ENCODE data around the gene CYP4B1. TPM values are rescaled to one million over a fixed set of nuclear protein-coding genes. Genes with fewer than 3 reads are reported as not detected.

Gene CYP4B1
- total and polyA plus RNA-seq, 2 donors (not counting 3 experiments of a cell fraction or from before 2014, with no cell fraction given) = not detected

- CTCF ChIA-PET = interaction anchor here (0.6 kb wide), 1 partner anchor 403 kb away, joined by 4 read pairs; no protein-coding TSS in a partner anchor
- Histone ChIP-seq H3K4me2 (ENCODE audit: insufficient read depth, low read length) (no peak overlapping the region), H4K20me1 (replicated peaks; ENCODE audit: control insufficient read depth, extremely low read depth, insufficient read depth, low read length) (no peaks in the 10 kb centered on the region), H3K27me3 (ENCODE audit: control insufficient read depth in 2 of 2, insufficient read depth in 2 of 2, low read length in 2 of 2) (peaks cover 0 to 4% of the 10 kb centered on the region in 2 experiments), H3K4me1 (ENCODE audit: control insufficient read depth, extremely low read depth, insufficient read depth, low read length) (no peaks in the 10 kb centered on the region), H3K36me3 (ENCODE audit: control insufficient read depth in 2 of 2, extremely low read depth in 1 of 2, insufficient read depth in 2 of 2, low read length in 2 of 2) (no peaks in the 10 kb centered on the region), H3K27ac (ENCODE audit: insufficient read depth, low read depth, low read length) (no peak overlapping the region), H3K4me3 (replicated peaks in 1 of 3; ENCODE audit: insufficient read depth in 1 of 3, low read depth in 1 of 3, low read length in 3 of 3) (no peak overlapping the region), H3K9ac (replicated peaks; ENCODE audit: extremely low read depth, insufficient read depth, low read length) (no peak overlapping the region), H2AFZ (ENCODE audit: low read depth, low read length) (no peak overlapping the region), H3K9me3 (replicated peaks; ENCODE audit: control insufficient read depth, insufficient read depth, low read length) (peaks cover 2% of the 10 kb centered on the region), H3K9me1 (replicated peaks; ENCODE audit: control insufficient read depth, extremely low read depth, insufficient read depth, low read length) (no peaks in the 10 kb centered on the region), H3K79me2 (ENCODE audit: control insufficient read depth, insufficient read depth, low read length) (no peaks in the 10 kb centered on the region)
- dilution Hi-C loops (cut with MboI; ENCODE audit: extremely low pct_ligation_motif_present, low sequenced_read_pairs) = no loop called here
- TF ChIP-seq MYC (IDR thresholded peaks at IDR 0.05; ENCODE audit: low read depth, low read length) (no peak), FOS (IDR thresholded peaks at IDR 0.05; ENCODE audit: borderline replicate concordance, insufficient read depth, low read length) (no peak), POLR2A (IDR thresholded peaks at IDR 0.05; ENCODE audit: low read depth, low read length) (no peak), GATA2 (IDR thresholded peaks at IDR 0.05; ENCODE audit: insufficient read depth, insufficient read length, low read depth, low read length) (no peak), POLR2AphosphoS5 (IDR thresholded peaks at IDR 0.05; ENCODE audit: insufficient read depth, low read depth, low read length) (no peak), MAX (IDR thresholded peaks at IDR 0.05; ENCODE audit: insufficient read depth, insufficient read length) (no peak), CTCF (IDR thresholded peaks at IDR 0.05; ENCODE audit: extremely low read depth in 1 of 2, insufficient read depth in 1 of 2, low read depth in 1 of 2, low read length in 2 of 2) (no peak), EZH2 (IDR thresholded peaks at IDR 0.05; ENCODE audit: borderline replicate concordance, low read depth, low read length, severe bottlenecking) (no peak)
- BruUV-seq (replicated peaks) = no TSS peak
- FAIRE-seq (no peak), DNase-seq (ENCODE audit: low read depth, low spot score) (no peak)
- intact Hi-C loops (cut with micrococcal nuclease) = no loop called here
- POLR2A ChIA-PET = no interaction called here
These were observed 28.3 kb upstream of the CYP4B1 start for GRCh38 chr1:46770541-46770940.
